HepG2 (cell line): ENCODE measurements around the gene BAG3.
"Not testable (repeated sequence)": the region's sequence is repeated elsewhere in the genome, so short reads cannot be mapped to it uniquely, and the experiment has no call there.

Source experiments
- BCL3 ChIP-seq: sonication (generic); formaldehyde crosslinking; IDR thresholded peaks from 2 replicates; pipeline ENCODE4 v1.5.1; 2020; ENCODE audit warnings: mild to moderate bottlenecking, missing genetic modification reagents, moderate library complexity
- CTCF ChIP-seq: sonication (generic); formaldehyde crosslinking; IDR thresholded peaks from 2 replicates; pipeline ENCODE4 v1.5.0; 2020; ENCODE audit warnings: mild to moderate bottlenecking, missing genetic modification reagents, moderate library complexity
- DNMT1 ChIP-seq: sonication (generic); formaldehyde crosslinking; IDR thresholded peaks from 2 replicates; pipeline ENCODE4 v1.5.1; 2020; ENCODE audit warnings: mild to moderate bottlenecking, missing genetic modification reagents
- ELK4 ChIP-seq: sonication (generic); formaldehyde crosslinking; IDR thresholded peaks from 2 replicates; pipeline ENCODE4 v1.9.0; 2021; ENCODE audit warnings: missing genetic modification reagents, borderline replicate concordance
- EP300 ChIP-seq, 3 experiments: sonication (generic) in 1 of 3; formaldehyde crosslinking in 1 of 3; IDR thresholded peaks; 2 replicates each; pipeline versions ENCODE4 v1.5.1 to v1.6.1; 2011 to 2020; ENCODE audit warnings: low read depth in 2 of 3, low read length in 2 of 3, borderline replicate concordance in 1 of 3, improper control_type of control experiment in 1 of 3, mild to moderate bottlenecking in 1 of 3, missing genetic modification reagents in 1 of 3, moderate library complexity in 1 of 3
- HDAC6 ChIP-seq: fragments of 200-600 bp; sonication (generic); IDR thresholded peaks from 2 replicates; pipeline ENCODE4 v1.7.0; 2017; ENCODE audit warnings: mild to moderate bottlenecking, antibody characterized with exemption, low read length, low read depth
- KDM6A ChIP-seq: IDR thresholded peaks from 2 replicates; pipeline ENCODE4 v1.6.1; 2016; ENCODE audit warnings: low read depth
- NFE2L2 ChIP-seq: fragments of 150-350 bp; IDR thresholded peaks from 2 replicates; pipeline ENCODE4 v1.6.1; 2014; ENCODE audit warnings: low read length
- NR0B2 ChIP-seq: sonication (generic); formaldehyde crosslinking; IDR thresholded peaks from 2 replicates; pipeline ENCODE4 v1.4.0; 2020; ENCODE audit warnings: mild to moderate bottlenecking, missing genetic modification reagents
- SMC3 ChIP-seq: IDR thresholded peaks from 2 replicates; pipeline ENCODE4 v1.6.1; 2011; ENCODE audit warnings: low read length, improper control_type of control experiment
- SP4 ChIP-seq: sonication (generic); formaldehyde crosslinking; IDR thresholded peaks from 2 replicates; pipeline ENCODE4 v1.8.1; 2023; ENCODE audit warnings: mild to moderate bottlenecking, missing genetic modification reagents
- ZSCAN12 ChIP-seq: sonication (generic); formaldehyde crosslinking; IDR thresholded peaks from 2 replicates; pipeline ENCODE4 v1.9.0; 2021; ENCODE audit warnings: mild to moderate bottlenecking, missing genetic modification reagents
- ZXDC ChIP-seq: sonication (generic); formaldehyde crosslinking; IDR thresholded peaks from 2 replicates; pipeline ENCODE4 v1.5.0; 2020; ENCODE audit warnings: mild to moderate bottlenecking, missing genetic modification reagents

- TF ChIP-seq DNMT1 (CRISPR knock-in tag); BCL3 (CRISPR knock-in tag); SMC3; CTCF (CRISPR knock-in tag); ZXDC (CRISPR knock-in tag); ELK4 (CRISPR knock-in tag); ZSCAN12 (CRISPR knock-in tag); EP300 (IDR thresholded peaks at IDR 0.05; ENCODE audit: low read depth in 2 of 2, low read length in 2 of 2); EP300 (CRISPR knock-in tag; IDR thresholded peaks at IDR 0.05; ENCODE audit: borderline replicate concordance); NR0B2 (CRISPR knock-in tag); SP4 (CRISPR knock-in tag); NFE2L2; KDM6A (CRISPR knock-in tag); HDAC6: not testable (repeated sequence)
These were observed 31.4 kb upstream of the BAG3 start for GRCh38 chr10:119619811-119620210.
